Sigmoid colon (tissue), 4 donors: ENCODE results near the gene MACROD2.

Experiments used
- EP300 ChIP-seq, 4 donors: sonication (generic); formaldehyde crosslinking; IDR thresholded peaks; one replicate each; pipeline ENCODE4 v1.6.1; 2017; ENCODE audit warnings: antibody characterized with exemption in 4 of 4
- POLR2A ChIP-seq, 2 donors: fragments of 450-650 bp; IDR thresholded peaks; one replicate each; pipeline ENCODE4 v1.6.1; 2016; ENCODE audit warnings: antibody characterized with exemption in 2 of 2, mild to moderate bottlenecking in 2 of 2, moderate library complexity in 2 of 2
- POLR2AphosphoS5 ChIP-seq, 4 donors: sonication (generic); formaldehyde crosslinking; IDR thresholded peaks; one replicate each; pipeline ENCODE4 v1.6.1; 2017; ENCODE audit warnings: antibody characterized with exemption in 4 of 4
- TF ChIP-seq, protein P1 (sequence below), 4 experiments: fragments of 450-650 bp in 3 of 4; fragments of 200-600 bp in 1 of 4; IDR thresholded peaks; one replicate each; pipeline ENCODE4 v1.5.1; 2016 to 2019; ENCODE audit warnings: antibody characterized with exemption in 4 of 4, mild to moderate bottlenecking in 3 of 4, moderate library complexity in 2 of 4

DNA sequence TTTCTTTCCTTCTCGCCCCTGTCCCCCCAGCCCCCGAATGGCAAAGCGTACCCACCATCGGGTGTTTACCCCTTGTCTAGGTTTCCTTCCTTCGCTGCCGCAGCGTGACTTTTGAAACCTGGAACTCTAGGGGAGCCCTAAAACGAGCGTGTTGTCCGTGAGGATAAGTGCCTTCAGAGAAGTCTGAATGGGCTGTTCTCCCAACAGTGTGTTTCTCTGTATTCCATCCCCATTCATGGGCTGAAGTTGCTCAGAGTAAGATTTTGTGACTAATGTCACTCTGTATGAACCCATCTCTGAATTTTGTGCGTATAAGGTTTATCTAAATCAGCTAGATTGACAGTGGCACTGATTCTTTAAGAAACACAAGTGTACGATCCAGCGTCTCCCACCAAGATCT, 949 bp downstream of the MACROD2 start:
- TF ChIP-seq, protein P1, sequence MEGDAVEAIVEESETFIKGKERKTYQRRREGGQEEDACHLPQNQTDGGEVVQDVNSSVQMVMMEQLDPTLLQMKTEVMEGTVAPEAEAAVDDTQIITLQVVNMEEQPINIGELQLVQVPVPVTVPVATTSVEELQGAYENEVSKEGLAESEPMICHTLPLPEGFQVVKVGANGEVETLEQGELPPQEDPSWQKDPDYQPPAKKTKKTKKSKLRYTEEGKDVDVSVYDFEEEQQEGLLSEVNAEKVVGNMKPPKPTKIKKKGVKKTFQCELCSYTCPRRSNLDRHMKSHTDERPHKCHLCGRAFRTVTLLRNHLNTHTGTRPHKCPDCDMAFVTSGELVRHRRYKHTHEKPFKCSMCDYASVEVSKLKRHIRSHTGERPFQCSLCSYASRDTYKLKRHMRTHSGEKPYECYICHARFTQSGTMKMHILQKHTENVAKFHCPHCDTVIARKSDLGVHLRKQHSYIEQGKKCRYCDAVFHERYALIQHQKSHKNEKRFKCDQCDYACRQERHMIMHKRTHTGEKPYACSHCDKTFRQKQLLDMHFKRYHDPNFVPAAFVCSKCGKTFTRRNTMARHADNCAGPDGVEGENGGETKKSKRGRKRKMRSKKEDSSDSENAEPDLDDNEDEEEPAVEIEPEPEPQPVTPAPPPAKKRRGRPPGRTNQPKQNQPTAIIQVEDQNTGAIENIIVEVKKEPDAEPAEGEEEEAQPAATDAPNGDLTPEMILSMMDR (IDR thresholded peaks at IDR 0.05), result no peak
- TF ChIP-seq POLR2A (IDR thresholded peaks at IDR 0.05), result no peak
- TF ChIP-seq POLR2AphosphoS5 (IDR thresholded peaks at IDR 0.05), result no peak
- TF ChIP-seq EP300 (IDR thresholded peaks at IDR 0.05), result no peak
